Measurements from ENCODE around the gene GPC3.
"Not testable (repeated sequence)": the region's sequence is repeated elsewhere in the genome, so short reads cannot be mapped to it uniquely, and the experiment has no call there.

GPC3 gene

GRCh38 chrX:133720269-133720668 lies 265.1 kb downstream of the GPC3 start:
- DNase-seq; intact Hi-C loops (cut with DNase I): not testable (repeated sequence)

DNA sequence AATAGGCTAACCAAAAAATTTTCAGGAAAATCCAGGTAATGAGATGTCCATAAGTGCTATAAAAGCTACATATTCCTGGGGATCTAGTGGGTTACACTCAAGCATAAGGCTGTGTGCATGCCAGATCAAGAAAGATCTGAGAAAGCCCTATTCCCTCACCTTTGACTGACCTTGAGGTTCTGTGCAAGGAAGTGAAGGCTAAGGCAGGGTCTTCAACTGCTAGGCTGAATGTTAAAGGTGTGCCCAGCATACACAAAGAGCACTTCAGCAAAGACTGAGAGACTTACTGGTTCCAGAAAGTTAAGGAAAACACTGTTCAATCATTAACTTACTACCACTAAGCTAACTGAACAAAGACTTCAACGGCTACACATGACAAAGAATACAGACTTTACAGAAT lies 269.7 kb downstream of the GPC3 start:
- DNase-seq: no peak
- intact Hi-C loops (cut with DNase I): no loop called here

GRCh38 chrX:133709501-133709900 lies 275.9 kb downstream of the GPC3 start:
- DNase-seq: no peak
- intact Hi-C loops (cut with DNase I): no loop called here

GRCh38 chrX:133706890-133707289 lies 278.5 kb downstream of the GPC3 start:
- intact Hi-C loops (cut with DNase I): no loop called here

DNA sequence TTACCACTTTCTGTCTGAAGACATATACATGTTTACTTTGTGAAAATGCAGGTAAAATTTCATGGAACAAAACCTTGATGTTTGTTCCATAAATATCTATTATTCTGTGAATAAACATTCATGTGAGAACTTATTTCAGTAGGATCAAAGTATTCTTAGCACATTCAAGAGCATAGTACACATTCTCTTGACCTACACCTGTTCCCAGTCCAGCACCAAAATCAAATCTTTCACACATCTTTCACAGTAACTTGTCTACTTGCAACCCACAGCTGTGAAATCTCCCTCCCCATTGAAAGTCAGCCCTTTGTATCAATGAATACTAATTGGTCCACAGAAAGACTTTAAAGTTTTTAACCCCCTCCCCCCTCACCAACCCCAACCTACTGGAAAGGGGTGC lies 283.2 kb downstream of the GPC3 start:
- intact Hi-C loops (cut with DNase I): no loop called here
- no peak for DNase-seq

More at GRCh38 chrX:133706890-133707289, 278.5 kb downstream of the GPC3 start:
- DNase-seq: no peak

DNA sequence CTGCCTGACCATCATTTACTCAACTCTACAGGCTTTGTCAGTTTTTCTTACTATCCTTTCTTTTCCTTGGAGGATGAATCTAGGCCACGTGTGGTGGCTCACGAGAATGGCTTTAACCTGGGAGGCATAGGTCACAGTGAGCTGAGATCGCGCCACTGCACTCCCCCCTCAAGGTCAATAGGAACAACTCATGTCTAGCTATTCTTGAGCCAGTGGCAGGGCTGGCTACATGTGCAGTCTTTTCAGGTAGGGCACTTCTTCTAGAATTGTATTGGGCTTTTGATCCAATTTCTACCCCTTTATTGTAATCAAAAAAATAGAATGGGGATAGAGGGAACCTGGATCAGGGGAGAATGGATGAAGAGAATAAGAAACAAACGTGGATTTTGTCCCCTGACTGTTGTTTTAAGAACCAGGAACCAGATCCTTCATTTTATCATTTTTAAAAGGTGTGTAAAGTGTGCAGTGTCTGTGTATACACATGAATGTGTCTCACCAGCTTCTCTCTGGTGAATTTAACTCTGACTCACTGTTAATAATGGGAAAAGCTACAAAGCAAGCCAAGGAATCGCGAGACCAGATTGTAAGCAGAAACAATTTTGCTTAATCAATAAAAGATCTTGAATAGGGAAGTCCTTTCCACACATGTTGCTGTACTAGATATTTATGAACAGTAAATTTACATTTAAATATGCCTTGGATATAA lies 286.2 kb downstream of the GPC3 start:
- intact Hi-C loops (cut with DNase I): loop anchor here (5.0 kb wide), 1 partner anchor 78 kb away; no protein-coding TSS in a partner anchor
- DNase-seq: no peak

DNA sequence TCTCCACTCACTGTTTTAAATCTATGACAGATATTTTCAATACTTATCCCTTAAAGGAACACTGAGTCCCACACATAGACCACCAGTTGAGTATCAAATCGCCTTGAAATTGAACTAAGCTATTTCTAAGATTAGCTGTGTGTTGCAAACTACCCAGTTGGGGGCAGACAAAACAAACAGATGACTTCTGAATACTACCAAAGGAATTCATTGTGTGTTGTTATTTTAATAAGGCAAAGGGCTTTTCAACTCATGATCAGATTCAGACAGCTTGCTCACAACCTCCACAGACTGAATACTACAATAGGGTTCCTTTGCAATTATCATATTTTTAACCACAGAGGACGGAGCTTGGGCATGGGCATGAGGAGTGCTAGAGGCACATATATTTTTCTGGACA lies 287.1 kb downstream of the GPC3 start:
- intact Hi-C loops (cut with DNase I): loop anchor here (5.0 kb wide), 1 partner anchor 79 kb away; no protein-coding TSS in a partner anchor
- no peak for DNase-seq

DNA sequence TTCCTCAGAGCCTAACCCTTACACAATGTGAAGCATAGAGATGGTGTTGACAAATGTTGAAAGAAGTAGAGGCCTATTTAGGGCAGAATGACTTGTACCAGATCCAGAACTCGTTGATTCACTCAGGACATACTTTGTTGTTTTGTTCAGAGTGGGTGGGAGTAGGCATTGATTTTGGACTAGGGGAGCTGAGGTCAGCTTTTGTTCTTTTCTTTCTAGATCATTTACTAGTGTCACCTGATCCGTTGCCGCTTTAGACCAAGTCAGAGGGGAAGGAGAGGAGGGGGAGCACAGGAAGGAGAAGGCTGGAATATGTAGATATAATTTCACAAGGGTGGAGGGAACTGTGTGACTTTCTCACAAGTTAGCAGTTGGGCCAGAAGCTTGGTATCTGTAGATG lies 287.7 kb downstream of the GPC3 start:
- intact Hi-C loops (cut with DNase I): loop anchor here (5.0 kb wide), 1 partner anchor 80 kb away; no protein-coding TSS in a partner anchor
- DNase-seq: no peak

- DNase-seq: no peak
- intact Hi-C loops (cut with DNase I): no loop called here
These were observed 295.3 kb downstream of the GPC3 start for GRCh38 chrX:133689997-133690599.

DNA sequence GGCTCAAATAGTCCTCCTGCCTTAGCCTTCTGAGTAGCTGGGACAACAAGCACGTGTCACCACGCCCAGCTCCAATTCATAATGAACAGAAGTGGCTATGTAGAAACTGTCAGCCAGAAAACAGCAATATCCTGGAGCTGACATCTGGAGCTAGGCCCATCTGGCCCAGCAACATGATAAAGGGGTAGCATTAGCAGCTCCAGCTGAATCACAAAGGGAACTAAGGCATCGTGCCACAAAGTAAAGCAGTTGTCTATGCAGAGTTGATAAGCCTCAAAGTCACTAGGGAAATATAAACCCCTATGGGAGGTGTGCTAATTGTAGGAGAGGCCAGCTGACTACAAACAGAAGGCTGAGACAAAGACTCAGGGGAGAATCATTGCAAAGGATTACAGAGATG lies 299.6 kb downstream of the GPC3 start:
- intact Hi-C loops (cut with DNase I): no loop called here
- DNase-seq: no peak

DNA sequence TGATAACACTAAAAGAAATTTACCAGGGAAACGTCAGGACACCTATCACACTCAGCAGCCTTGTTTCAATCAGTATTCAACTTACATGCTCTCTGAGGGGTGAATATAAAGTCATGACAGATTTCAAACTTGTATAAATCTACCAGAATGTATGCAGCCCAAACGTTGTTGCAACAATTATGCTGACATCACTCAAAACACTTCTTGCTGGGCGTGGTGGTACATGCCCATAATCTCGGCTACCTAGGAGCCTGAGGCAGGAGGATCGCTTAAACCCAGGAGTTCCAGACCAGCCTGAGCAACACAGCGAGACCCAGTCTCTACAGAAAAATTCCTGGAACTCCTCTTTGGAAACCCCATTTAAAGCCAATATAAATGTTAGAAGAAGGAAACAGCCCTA lies 303.5 kb downstream of the GPC3 start:
- intact Hi-C loops (cut with DNase I): no loop called here
- no peak for DNase-seq

GRCh38 chrX:133681421-133681820 lies 304.0 kb downstream of the GPC3 start:
- DNase-seq: peak in 1 of 10 donors; percentile 28
- intact Hi-C loops (cut with DNase I): no loop called here

DNA sequence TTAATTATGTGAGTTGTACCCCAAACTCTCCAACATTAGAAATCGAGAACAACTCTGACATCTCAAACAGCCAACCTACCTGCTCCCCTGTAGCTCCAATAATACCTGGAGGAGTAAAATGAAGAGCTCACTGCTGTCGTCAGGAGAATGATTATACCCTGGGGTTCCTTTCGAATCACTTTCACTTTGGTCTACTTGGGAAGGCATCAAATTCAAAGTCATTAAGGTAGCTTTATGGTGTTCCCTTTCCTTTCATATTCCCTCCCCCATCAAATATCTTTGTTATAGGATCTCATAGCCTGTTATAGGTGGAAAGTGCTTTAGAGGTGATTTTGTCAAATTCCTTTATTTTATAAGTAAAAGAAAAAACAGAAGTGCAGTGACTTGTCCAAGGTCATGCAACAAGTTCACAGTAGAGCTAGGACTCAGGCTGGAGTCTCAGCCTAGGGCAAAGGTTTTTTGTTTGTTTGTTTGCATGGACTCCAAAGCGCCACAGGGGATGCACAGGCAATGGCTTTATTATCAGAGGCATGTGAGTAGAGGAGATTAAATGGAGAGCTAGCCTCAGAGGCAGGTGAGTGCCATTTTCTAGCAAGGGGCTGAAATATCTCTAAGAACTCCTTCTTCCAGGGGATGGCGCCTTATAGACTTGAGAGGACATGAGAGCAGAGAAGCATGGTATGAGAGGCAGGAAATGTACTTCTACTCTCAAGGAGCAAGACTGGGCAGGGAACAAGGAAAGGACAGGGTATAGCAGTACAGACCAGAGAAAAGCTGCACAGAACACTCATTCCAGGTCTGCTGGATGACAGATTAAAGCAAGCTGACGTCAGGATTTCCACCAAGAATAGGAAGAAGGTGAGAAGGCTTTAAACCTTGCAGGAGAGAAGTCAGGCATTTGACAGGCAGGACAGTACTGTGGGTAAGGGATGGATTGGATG lies 308.0 kb downstream of the GPC3 start:
- DNase-seq: no peak
- intact Hi-C loops (cut with DNase I): loop anchor here (10.0 kb wide), 2 partner anchors 343 to 703 kb away; no protein-coding TSS in a partner anchor

DNA sequence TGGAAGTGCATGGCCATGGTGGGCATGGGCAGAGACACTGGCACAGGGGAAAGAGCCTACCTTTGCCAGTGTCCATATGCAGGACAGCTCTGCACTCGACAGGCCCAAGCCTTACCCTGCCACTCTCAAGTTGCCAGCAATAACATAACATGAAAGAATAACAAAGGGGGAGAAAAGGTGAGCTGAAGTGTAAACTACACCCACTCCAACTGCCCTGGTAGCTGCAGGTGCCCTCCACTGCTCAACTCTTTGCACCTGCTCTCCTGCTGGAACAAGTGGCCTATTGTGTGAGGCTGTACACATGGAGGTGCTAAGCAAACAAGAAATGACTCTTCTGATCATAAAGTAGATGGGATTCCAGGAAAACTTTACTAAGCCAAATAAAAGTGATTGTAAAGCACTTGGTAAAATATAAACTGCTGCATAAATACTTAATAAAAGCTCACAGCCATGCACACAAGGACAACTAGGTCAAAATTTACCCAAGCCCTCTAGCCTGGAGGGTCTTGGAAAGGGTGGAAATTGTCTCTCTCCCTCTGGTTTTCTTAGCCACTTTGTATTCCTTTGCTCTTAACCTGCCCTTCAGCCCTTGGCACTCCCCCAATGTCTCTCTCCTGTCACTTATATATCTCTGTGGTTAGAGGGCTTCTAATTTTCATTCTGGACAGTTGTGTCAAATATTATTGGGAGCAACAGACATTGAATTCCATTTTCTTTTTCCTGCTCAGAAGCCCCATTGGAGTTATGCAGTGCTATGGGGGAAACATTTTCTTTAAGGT lies 308.9 kb downstream of the GPC3 start:
- intact Hi-C loops (cut with DNase I): loop anchor here (10.0 kb wide), 2 partner anchors 342 to 702 kb away; no protein-coding TSS in a partner anchor
- DNase-seq: peak in 1 of 10 donors; percentile 22

- no peak for DNase-seq
- intact Hi-C loops (cut with DNase I): loop anchor here (10.0 kb wide), 2 partner anchors 340 to 700 kb away; no protein-coding TSS in a partner anchor
These were observed 310.5 kb downstream of the GPC3 start for GRCh38 chrX:133674726-133675470.

DNA sequence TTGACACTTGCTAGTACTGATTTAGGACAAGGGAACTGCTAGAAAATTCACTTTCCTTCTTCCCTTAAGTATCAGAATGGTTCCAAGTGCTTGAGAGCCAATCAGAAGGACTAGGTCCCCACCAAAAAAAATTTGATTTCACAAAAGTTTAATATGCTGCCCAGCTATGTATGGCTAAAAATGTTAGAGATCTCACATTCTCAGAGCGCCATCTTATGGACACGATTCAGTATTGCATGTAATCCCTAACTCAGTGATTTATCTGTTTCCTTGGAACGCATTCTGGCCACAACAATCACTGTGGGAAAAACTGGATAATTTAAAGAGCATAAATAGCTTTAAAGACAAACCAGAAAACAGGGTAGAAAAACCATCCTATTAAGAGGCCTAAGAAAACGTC lies 315.0 kb downstream of the GPC3 start:
- intact Hi-C loops (cut with DNase I): loop anchor here (10.0 kb wide), 2 partner anchors 336 to 696 kb away; no protein-coding TSS in a partner anchor
- DNase-seq: peak in 1 of 10 donors; percentile 27

DNA sequence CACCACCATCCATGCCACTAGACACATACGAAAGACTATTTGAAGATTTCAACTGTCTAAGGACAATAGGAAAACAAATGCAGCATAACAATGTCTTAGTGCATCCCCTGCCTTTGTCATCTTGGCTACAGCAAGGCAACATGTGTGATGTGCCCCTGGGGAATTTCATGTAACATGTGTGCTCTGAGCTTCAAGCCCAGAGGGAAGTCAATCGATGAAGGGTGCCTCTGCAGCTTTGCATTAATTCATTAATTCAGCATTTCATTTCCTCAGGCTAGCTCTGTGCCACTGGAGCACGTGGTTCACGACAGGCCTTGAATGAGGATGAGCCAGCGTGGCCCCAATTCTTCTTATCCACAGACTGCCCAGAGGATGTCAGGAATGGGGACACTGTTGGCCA lies 316.2 kb downstream of the GPC3 start:
- DNase-seq: no peak
- intact Hi-C loops (cut with DNase I): no loop called here

GRCh38 chrX:133668225-133668931 lies 317.0 kb downstream of the GPC3 start:
- intact Hi-C loops (cut with DNase I): no loop called here

GRCh38 chrX:133666256-133666655 lies 319.1 kb downstream of the GPC3 start:
- no peak for DNase-seq
- intact Hi-C loops (cut with DNase I): no loop called here

More at GRCh38 chrX:133668225-133668931, 317.0 kb downstream of the GPC3 start:
- no peak for DNase-seq

Data from posterior cingulate gyrus (tissue), 11 donors.